ENCODE measurements around the gene PDE4D.

PDE4D gene

DNA sequence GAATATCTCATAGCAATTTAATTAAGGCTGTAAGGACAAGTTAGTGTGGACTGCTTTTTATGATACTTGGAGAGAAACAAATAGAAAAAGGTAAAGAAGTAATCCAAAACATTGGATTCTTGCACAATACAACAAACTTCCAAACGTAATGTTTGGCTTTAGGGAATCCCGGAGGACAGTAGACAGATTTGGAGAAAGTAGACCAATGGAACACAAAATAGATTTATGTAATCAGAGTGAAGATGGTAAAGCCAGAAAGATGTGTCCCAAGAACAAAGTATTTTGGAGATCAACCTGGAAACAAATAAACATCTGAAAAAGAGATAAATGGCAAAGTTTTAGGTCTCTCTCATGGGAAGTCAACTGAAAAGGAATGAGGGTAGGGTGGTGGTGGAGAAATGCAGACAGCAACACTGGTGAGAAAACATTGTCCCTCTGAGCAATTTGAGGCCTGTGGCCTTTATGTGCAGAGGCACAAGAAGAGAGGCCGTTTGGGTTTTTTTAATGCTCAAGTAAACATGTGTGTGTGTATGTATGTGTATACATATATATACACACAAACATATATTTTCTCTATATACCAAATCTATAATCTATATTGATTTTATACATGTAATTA lies 620.6 kb downstream of the PDE4D start:
- no peak for DNase-seq

DNA sequence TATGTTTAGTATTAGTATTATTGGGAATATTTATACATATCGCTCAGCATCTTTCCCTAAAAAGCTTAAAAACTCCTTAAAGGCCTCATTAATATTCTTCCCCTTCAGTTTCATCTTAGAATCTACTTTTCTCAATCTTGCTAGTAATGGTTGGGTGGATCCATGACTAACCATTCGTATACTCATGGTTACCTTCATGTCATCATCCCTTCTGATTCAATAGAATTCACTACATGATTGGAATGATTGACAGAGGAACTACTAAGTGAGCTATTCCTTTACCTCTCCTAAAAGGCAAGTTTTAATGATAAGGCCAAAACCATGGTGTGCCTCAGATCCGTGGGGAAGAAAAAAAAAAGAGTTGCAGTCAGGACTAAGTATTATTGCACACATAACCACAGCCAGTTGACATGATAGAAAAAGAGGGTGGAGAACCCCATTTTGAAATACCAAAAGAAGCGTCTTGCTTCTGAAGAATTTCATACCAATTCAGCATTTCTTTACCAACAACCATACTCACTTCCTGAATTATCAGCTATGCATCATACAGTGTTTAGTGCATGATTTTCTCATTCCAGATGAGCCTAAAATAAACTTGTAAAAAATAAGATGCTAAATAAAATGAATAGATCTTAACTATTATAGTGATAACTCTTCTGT lies 624.6 kb downstream of the PDE4D start:
- no peak for DNase-seq

DNA sequence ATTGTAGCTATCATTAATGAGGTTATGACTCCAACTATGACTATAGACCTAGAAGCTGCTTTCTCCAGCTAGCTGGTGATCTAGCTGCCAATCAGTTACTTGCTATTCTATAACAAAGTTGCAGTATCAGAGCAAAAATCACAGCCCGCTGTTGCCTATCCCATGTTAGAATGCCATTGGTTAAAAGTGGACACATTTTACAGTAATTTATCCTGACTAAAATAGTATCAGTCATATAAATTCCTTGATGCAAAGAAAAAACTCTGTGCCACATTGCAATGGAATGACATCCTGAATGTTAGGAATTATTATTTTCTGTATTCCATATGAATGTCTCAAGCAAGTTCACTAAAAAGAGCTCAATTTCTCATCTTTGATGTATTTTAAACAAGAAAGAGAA lies 626.5 kb downstream of the PDE4D start:
- DNase-seq = no peak

DNA sequence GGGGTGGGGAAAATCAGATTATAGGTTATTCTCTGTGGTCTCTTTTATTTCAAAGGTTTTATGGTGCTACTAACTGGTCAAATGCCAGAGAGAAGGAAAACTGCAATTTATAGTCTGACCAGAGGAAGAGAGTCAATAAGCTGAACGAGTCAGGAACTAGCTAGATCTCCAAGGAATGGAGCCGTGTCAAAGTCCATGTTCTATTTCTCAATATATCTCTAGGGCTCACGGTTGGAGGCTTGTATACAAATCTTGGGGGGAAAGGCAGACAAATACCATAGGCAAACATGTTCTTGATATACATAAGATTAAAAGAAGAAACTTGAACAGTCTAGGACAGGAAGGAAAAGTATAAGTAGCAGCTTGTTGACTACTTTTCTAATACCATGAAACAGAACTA lies 627.1 kb downstream of the PDE4D start:
- DNase-seq = no peak

DNA sequence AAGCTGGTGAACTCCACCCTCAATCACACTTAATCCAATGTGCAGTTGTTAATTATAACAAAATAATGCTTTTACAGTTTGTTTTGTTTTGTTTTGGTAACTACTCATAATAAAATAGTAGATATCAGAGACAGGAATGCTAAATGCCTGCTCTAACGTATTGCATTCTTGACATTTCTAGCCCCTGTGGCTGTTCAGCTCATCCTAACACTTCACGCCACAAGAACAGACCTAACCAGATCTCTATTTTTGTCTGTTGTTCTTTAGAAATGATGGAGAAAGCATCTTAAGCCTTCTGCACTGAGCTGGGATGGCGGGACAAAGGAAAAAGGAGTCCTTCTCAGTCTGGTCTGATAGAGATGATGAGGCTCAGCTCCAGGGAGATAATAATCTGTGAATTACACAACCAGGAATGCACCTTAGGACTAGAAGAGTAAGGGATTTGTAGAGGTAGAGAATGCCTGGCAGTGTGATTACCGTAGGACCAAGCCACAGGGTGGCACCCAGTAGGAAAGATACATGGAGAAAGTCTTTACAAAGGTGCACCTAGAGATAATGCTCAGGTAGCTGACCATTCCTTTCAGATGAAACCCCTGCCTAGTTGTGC lies 628.8 kb downstream of the PDE4D start:
- no peak for DNase-seq

DNA sequence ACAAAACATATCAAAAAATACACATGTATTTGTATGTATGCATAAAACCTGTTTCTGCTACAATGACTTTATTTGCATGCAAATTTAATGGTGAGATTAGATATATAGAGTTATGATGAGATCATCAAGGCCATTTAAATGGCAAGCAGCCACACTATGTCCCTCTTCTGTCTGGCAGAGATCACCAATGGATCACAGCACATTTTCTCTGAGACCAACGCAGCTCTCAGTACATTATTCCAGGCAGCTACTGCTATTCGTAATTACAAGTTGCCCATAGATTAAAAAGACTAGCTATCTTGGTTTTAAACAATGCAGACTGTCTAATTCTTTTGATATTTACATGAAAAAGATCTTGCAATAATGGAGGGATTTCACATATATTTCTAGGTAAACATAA lies 629.5 kb downstream of the PDE4D start:
- no peak for DNase-seq

DNA sequence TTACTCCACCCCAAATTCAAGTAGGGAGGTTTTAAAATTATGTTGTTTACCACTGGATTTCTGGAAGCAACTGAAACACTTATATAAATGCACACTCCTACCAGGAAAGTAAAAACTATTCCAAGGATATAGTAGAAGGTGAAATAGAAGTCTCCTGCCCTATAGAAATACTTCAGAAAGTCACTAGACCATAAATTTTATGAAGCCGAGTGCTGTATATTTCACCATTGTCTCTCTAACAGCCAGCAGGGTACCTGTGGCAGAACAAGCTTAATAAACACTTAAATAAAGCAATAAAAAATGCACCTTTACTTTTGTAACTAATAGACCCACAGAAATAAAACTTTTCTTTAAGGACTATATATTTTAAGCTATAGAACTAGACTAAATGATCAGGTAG lies 631.6 kb downstream of the PDE4D start:
- DNase-seq = no peak

DNA sequence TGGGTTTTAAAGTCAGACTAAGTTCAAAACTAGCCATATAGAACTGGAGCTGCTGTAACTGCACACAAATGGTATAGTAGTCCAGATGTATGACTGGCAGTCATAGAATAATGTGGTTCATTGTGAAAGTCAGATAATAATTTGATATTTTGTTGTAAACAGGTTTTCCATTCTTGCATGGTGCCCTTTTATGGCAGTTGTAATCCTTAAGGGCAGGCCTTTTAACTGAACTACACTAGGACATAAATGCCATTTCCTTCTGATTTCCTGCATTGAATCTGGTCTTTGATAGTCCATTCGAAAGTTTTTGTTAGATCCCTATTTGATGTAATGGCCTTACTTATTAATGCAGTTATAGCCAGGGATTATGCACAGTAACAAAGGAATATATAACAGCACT lies 632.6 kb downstream of the PDE4D start:
- DNase-seq = no peak

DNA sequence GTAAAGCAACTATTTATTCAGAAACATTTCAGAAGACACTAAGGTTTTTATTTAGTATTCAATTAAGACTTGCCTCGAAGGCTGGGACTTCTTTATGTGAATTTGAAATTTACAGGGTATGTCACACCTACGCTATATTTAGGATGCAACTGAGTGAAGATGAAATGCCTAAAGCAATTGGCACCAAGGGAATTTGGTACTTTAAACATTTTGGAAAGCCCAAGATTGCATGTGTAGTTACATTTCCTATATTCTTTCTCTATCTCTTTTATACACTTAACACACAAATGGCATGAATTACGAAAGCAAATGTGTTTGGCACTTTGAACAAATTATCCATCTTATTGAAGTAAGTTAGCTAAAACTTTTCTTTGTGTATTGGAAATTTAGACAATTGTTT lies 633.3 kb downstream of the PDE4D start:
- DNase-seq = no peak

DNA sequence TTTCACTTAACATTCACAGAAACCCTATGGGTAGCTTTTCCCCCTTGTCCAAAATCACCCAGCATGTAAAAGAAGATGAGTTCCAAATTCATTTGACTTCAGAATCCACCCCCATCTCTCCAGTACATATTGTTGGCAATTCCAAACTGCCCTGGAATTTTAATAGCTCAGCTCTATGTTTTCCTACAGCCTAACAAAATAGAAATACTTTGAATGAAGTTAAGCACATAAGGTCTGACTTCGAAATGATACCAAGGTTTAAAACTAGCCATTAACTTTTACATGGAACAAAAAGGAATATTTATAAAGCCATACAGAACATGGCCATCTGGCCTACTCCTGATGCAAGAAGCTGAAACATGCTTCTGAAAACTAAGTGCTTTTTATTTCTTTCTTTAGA lies 634.3 kb downstream of the PDE4D start:
- DNase-seq = no peak

DNA sequence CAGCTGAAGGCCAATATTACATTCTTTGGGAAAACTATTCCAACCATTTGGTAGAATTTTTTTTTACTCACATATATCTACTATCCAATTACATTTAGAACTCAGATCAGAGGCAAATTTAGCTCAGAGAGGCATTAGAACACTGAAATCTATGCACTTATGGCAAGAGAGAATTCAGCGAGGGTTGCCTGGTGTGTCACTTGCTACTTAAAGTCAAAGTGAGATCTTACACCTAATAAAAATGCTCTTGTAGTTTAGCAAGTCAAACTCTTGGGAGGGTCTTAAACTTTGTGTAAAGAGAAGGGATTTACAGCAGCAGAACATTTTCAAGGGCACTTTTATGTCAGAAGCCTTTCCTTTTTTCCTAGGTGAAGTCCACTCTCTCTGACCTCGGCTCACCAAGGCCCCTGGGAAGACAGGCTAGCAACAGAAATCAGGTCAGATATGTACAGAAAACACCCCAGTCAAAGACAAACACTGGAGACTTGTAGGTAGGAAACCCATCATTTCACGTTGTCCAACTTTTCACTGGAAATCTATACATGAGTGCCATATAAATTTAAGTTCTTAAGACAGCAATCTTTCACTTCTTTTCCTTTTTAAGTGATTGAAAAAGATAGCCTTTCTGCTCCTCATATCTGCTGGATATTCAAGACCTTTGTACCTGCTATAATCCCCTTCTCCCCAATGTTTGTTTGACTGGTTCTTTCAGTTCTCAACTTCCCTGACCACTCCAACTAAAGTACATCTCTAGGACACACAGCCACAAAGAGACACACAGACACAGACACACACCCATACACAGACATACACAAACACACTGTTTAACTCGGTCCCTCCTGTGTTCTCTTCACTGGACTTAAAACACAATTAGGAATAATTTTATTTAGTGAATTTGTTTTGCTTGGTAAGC lies 635.8 kb downstream of the PDE4D start:
- DNase-seq = no peak

DNA sequence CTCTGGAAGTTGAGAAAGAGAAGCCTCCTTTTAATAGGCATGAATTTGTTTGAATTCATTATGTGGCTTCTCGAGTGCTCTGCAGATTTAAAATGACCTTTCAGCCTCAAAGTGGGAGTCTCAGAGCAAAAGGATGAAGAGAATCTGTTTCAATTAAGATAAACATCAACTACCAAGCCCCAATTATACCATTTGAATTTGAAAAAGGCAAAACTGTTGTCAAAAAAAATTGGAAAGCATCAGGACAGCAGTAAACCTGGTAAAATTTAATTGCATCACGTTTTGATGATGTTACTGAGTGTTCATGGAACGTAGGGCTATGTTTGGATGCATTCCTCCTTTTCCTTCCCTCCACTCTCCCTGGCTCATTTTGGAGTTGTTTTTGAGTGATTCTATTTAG lies 637.2 kb downstream of the PDE4D start:
- DNase-seq = no peak

DNA sequence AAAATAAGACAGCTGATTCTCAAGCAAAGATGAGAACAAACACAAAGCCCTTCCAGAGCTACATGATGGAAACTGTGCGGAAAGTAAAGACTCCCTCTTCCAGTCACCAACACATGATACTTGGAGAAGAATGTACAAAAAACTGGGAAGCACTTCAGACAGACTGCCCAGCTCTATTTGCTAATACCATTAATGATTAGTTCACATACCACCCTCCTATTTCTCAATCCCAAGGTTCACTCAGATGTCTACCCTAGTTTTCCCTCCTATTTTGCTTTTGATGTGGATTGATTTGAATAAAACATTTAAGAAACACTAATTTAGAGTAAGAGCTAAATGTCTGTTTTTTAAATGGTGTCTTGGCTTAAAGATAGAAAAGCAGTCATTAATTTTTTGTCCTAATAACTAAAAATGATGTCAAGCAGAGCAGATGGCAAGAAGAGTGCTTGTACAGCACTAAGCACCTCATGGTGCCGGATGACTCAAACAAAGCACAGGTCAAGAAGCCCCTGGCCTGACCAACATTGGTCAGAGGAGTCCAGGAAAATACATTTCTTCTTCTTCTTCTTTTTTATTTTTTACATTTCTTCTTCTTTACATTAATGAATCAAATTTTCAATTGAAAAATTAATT lies 639.4 kb downstream of the PDE4D start:
- DNase-seq = no peak

DNA sequence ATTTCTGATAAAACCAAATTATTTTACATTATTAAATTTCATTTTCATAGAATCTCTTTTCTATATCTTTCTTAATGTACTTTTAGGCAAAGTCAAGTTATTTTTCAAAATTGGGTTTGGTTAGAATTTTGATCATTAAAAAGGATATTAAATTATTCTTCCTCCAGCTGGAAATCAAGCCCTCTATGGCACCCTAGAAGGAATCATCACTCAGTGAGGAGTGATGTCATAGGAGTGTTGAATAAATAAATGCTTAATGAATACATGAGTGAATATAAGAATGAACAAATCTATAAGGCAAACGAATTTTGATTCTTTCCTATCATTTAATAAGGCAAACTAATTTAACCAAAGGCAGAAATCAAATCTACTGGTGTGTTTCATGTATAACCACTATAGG lies 639.9 kb downstream of the PDE4D start:
- no peak for DNase-seq

DNA sequence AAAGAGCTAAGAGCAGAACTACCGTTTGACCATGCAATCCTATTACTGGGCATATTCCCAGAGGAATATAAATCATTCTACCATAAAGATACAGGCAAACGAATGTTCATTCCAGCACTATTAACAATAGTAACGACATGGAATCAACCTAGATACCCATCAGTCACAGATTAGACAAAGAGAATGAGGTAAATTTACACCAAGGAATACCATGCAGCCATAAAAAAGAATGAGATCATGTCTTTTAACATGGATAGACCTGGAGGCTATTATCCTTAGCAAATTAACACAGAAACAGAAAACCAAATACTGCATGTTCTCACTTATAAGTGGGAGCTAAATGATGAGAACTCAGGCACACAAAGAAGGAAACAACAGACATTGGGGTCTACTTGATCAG lies 641.9 kb downstream of the PDE4D start:
- DNase-seq = no peak

DNA sequence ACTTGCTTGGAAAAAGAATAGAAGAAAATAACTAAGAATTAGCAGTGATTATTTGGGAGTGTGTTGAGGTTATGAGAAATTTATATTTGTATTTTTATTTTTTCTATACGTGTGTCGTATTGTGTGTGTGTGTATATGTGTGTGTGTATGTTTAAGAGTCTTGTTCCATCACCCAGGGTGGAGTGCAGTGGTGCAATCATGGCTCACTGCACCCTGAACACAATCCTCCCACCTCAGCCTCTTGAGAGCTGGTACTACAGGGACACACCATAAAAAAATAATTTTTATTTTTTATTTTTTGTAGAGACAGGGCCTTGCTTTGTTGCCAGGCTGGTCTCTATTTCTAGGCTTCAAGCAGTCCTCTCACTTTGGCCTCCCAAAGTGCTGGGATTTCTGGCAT lies 643.8 kb downstream of the PDE4D start:
- DNase-seq = no peak

DNA sequence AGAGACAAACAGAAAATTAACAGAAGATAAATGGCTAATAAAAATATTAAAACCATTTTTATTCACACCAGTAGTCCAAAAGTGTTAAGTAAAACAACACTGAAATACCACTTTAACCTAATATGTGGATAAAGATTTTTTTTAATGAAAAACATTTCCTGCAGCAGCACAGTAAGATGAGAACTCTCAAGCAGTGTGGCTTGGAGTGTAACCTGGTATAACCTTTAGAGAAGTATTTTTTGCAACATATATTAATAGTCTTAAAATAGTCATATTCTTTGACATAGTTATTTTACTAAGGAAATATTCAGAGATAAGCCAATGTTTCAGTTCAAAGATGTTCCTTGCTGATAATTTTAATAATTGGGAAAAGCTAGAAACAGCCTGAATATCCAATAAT lies 644.4 kb downstream of the PDE4D start:
- DNase-seq = no peak

DNA sequence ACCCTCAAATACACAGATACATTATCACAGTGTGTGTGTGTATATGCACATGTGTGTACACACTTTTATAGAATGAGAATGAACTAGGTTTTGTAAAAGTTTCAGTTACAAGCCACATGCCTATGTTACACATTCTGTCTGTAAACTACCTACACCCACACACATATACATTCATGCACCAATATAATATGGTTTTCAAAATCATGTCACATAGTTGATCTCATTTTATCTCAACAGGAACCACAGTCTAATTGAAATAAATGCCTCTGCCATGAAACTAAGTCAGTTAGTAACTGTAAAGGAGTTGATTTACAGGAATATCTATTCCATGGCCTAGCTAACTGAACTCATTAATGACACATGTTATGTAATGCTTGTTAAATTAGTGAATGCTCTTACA lies 646.6 kb downstream of the PDE4D start:
- no peak for DNase-seq

DNA sequence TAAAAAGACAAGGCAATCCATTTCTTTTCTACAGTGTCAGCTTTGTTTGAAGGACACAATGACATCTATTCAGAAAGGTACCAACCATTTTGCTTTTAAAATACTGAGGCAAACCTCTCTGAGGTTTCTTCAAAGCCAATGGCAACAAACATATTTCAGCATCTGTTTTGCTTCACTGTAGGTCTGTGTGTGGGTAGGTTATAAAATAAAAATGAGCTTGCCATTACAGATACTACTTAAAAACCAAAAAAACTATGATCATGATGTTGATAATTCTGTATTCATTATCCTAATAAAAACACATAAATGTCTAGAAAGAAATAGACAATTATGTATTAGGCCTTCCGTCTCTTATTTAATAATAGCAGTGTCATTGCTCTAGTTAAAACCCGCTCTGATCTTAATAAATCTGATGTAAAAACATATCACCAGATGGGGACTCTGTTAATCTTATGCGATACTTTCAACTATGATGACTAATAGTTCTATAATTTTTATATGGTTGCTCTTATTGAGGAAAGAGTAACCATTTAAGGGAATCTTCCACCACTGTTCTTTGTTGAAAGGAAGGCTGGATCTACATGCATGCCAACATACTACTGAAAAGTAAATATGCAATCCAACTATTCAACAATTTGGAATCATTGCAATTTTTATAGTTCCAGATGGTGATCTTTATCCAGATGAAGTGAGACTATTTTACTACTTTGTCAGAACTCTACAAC lies 647.2 kb downstream of the PDE4D start:
- DNase-seq = no peak

DNA sequence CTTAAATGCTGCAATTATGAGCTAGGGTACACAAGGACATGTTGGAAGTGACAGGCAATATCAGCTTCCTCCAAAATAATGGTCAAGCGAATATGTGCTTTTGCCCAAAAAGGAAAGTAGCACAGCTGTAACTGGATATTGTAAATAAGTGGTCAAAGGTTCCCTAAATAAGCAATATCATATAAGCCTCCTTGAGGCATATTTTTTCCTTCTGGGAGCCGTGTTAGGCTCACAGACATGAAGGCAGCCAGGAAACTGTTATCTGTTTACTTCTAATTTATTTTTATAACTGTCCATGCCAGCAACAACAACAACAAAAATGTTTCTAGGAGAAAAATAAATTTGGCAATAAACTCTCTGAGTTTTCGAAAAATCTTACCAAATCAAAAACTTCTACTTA lies 648.3 kb downstream of the PDE4D start:
- no peak for DNase-seq

DNA sequence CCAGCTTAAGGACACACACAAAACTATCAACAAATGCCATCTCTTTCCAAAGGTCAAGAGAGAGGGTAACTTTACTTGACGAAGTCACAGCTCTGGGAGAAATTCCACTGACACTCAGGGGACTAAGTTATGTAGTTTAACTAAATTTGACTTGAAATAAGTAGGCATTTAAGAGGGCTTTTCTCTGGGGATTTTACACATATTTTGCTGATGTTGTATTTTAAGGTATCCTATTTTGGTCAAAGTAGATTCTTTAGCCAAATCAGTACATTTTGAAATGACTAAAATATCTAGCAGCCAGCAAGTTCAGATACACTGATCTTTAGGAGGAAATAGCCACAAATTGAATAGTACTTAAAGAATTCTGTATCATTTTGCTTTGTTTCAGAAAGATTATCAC lies 652.0 kb downstream of the PDE4D start:
- DNase-seq = no peak

DNA sequence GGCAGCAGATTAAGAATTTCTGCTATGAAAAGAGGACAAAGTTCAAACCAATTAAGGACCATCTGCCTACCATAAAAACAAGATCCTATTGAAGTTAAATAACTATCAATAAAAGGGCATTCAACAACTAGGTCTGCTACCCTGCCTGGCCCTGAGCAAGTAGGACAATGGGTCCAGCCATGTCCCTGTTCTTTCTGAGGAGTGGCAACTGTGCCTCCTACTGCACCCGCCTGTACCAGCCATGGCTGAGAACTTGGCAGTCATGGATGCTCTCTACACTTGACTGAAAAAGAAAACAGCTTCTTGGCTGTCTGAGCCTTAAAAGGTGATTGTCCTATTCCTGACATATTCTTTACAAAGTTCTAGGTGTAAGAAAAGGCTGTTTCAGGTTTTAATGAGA lies 652.4 kb downstream of the PDE4D start:
- no peak for DNase-seq

All from bone marrow (tissue), 2 donors.